ENCODE data around the gene TMPRSS6.

DNA sequence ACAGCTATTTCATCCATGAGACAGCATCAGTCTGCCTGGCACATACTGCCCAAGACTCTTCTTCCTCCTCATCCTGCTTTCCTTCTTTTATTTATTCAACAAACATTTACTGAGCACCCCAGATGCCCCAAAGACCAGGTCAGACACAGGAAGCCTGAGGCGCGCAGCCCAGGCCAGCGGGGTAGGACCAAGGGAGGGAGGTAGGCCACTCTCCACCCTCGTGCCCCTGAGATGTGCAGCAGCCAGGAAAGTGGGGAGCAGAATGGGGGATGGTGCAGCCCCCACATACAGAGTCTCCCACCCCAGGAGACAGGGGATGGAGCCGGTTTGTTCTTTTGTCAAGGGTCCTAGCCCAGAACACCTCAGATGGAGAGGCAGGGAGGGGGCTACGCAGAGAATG lies 44.4 kb upstream of the TMPRSS6 start:
- no peak for TF ChIP-seq RBM22 (optimal IDR thresholded peaks at IDR 0.05; ENCODE audit: low read length)
- no peak for TF ChIP-seq ZBTB26 (CRISPR knock-in tag; IDR thresholded peaks at IDR 0.05; ENCODE audit: borderline replicate concordance)
- TF ChIP-seq POLR2A (IDR thresholded peaks at IDR 0.05; ENCODE audit: insufficient read depth in 1 of 2, low read depth in 2 of 2, low read length in 2 of 2) = no peak
- TF ChIP-seq CTCF (CRISPR knock-in tag; IDR thresholded peaks at IDR 0.05) = no peak
- TF ChIP-seq, protein P1, sequence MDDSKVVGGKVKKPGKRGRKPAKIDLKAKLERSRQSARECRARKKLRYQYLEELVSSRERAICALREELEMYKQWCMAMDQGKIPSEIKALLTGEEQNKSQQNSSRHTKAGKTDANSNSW (CRISPR knock-in tag; IDR thresholded peaks at IDR 0.05; ENCODE audit: borderline replicate concordance) = no peak
- no peak for TF ChIP-seq PHF20 (CRISPR knock-in tag; IDR thresholded peaks at IDR 0.05)
- TF ChIP-seq SP1 (IDR thresholded peaks at IDR 0.05) = no peak
- TF ChIP-seq SP1 (CRISPR knock-in tag; IDR thresholded peaks at IDR 0.05) = no peak
- no peak for TF ChIP-seq RFX5 (IDR thresholded peaks at IDR 0.05; ENCODE audit: low read depth, low read length)
- TF ChIP-seq NR1H2 (CRISPR knock-in tag; IDR thresholded peaks at IDR 0.05; ENCODE audit: borderline replicate concordance, low read depth) = no peak
- TF ChIP-seq, protein P2, sequence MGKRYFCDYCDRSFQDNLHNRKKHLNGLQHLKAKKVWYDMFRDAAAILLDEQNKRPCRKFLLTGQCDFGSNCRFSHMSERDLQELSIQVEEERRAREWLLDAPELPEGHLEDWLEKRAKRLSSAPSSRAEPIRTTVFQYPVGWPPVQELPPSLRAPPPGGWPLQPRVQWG (CRISPR knock-in tag; IDR thresholded peaks at IDR 0.05; ENCODE audit: borderline replicate concordance, low read depth) = no peak
- no peak for TF ChIP-seq ZNF10 (CRISPR knock-in tag; IDR thresholded peaks at IDR 0.05; ENCODE audit: borderline replicate concordance, low read depth)
- no peak for TF ChIP-seq ZFP1 (CRISPR knock-in tag; IDR thresholded peaks at IDR 0.05)
- no peak for TF ChIP-seq ZSCAN25 (CRISPR knock-in tag; IDR thresholded peaks at IDR 0.05)
